ENCODE results near the gene MYRFL.
"Not testable (repeated sequence)": the region's sequence is repeated elsewhere in the genome, so short reads cannot be mapped to it uniquely, and the experiment has no call there.

The MYRFL gene

DNA sequence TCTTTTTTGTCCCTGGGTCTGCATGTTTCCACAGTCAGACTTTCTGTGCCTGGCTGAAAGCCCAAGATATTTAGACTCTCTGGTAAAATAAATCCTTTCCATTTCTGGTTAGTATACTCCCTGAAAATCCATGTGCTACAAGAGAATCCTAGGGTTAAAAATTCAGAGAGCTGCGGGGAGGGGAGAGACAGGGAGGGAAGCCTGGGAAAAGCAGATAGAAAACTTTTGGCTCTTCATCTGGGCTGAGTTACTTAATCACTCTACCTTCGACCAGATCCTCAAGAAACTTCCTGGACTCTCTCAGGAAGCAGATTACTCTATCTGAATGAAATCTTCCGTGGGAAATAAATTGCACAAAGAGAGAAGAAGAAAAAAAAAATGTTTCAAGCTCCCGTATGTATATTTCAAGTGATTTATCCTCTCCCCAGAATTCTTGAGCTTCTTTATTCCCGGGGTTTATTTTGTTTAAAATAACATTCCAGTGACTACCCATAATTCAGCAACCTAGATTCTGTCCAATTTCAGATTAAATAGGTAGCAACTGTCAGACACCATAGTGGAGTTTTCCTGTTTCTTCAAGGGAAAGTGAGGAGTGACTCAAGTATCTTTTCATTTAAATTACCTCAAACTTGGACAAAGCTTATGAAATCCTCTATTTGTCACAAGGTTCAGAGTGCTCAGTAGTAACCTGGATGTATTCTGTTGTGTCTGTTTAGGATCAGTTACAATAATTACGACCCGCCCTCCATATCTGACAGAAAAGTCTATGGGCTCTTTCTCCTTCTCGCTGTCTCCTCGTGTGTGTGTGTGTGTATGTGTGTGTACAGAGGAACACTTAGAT, 163.7 kb downstream of the MYRFL start:
- Histone ChIP-seq H2AFZ (ENCODE audit: low read depth, low read length) (no peak overlapping the region), H3K9me3 (ENCODE audit: insufficient read depth, low read length, severe bottlenecking) (no peaks in the 10 kb centered on the region), H3K4me3 (ENCODE audit: low read depth in 1 of 2, low read length in 2 of 2) (no peak overlapping the region), H4K20me1 (ENCODE audit: insufficient read depth, low read length) (no peaks in the 10 kb centered on the region), H3K4me2 (ENCODE audit: insufficient read depth, low read length) (no peak overlapping the region), H3K36me3 (ENCODE audit: insufficient read depth, low read length) (no peaks in the 10 kb centered on the region), H3K79me2 (ENCODE audit: insufficient read depth, low read length) (no peaks in the 10 kb centered on the region), H3K9ac (ENCODE audit: low read depth, low read length) (no peak overlapping the region), H3K27ac (ENCODE audit: low read length) (no peak overlapping the region), H3K27me3 (ENCODE audit: insufficient read depth, low read length, poor library complexity) (peaks cover 2% of the 10 kb centered on the region), H3K4me1 (ENCODE audit: insufficient read depth, low read length) (no peaks in the 10 kb centered on the region)
- ATAC-seq (ENCODE audit: insufficient read depth, low read depth) (no peak), DNase-seq (no peak)
- no peak for TF ChIP-seq EZH2 (IDR thresholded peaks at IDR 0.05; ENCODE audit: borderline replicate concordance, low read depth, low read length, severe bottlenecking)
- TF ChIP-seq, protein P1, sequence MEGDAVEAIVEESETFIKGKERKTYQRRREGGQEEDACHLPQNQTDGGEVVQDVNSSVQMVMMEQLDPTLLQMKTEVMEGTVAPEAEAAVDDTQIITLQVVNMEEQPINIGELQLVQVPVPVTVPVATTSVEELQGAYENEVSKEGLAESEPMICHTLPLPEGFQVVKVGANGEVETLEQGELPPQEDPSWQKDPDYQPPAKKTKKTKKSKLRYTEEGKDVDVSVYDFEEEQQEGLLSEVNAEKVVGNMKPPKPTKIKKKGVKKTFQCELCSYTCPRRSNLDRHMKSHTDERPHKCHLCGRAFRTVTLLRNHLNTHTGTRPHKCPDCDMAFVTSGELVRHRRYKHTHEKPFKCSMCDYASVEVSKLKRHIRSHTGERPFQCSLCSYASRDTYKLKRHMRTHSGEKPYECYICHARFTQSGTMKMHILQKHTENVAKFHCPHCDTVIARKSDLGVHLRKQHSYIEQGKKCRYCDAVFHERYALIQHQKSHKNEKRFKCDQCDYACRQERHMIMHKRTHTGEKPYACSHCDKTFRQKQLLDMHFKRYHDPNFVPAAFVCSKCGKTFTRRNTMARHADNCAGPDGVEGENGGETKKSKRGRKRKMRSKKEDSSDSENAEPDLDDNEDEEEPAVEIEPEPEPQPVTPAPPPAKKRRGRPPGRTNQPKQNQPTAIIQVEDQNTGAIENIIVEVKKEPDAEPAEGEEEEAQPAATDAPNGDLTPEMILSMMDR (IDR thresholded peaks at IDR 0.05; ENCODE audit: borderline replicate concordance, extremely low read depth, low read length, poor library complexity, severe bottlenecking) = no peak

DNA sequence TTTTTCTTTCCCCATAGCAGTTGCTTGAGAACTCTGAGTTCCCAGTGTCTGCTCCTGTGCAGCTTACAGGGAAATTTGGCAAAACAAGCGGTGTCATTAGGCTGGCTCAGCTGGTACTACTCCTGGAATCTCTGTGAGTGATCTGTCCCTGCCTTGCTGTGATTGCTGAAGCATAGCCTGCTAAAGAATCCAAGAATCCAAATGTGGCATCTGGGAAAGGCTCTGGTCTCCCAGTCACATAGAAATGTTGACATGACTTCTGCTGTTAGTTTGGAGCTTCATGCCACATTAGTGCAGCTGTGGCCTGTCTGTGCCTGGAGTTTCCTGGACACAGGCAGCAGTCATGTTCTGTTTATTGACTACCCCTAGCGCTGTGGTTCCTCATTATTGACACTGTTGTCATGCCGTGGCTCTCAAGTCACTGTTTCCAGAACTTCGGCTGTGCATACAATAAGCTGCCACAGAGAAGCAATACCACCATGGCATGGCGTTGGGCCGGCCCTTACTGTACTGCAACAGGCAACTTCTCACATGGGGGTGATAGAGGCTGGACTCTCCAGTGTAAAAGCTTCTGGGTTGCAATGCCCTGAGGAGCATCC, 166.8 kb downstream of the MYRFL start:
- TF ChIP-seq EZH2 (IDR thresholded peaks at IDR 0.05; ENCODE audit: borderline replicate concordance, low read depth, low read length, severe bottlenecking) = no peak
- TF ChIP-seq, protein P1 (IDR thresholded peaks at IDR 0.05; ENCODE audit: borderline replicate concordance, extremely low read depth, low read length, poor library complexity, severe bottlenecking) = no peak
- no peak for DNase-seq
- Histone ChIP-seq H3K4me1 (ENCODE audit: insufficient read depth, low read length) (no peaks in the 10 kb centered on the region), H2AFZ (ENCODE audit: low read depth, low read length) (no peak overlapping the region), H3K36me3 (ENCODE audit: insufficient read depth, low read length) (no peaks in the 10 kb centered on the region), H3K27ac (ENCODE audit: low read length) (no peak overlapping the region), H3K9me3 (ENCODE audit: insufficient read depth, low read length, severe bottlenecking) (no peaks in the 10 kb centered on the region), H3K79me2 (ENCODE audit: insufficient read depth, low read length) (no peaks in the 10 kb centered on the region), H3K27me3 (ENCODE audit: insufficient read depth, low read length, poor library complexity) (peaks cover 2% of the 10 kb centered on the region), H3K4me2 (ENCODE audit: insufficient read depth, low read length) (no peak overlapping the region), H4K20me1 (ENCODE audit: insufficient read depth, low read length) (no peaks in the 10 kb centered on the region), H3K4me3 (ENCODE audit: low read depth in 1 of 2, low read length in 2 of 2) (no peak overlapping the region), H3K9ac (ENCODE audit: low read depth, low read length) (no peak overlapping the region)
- no peak for ATAC-seq (ENCODE audit: insufficient read depth, low read depth)

DNA sequence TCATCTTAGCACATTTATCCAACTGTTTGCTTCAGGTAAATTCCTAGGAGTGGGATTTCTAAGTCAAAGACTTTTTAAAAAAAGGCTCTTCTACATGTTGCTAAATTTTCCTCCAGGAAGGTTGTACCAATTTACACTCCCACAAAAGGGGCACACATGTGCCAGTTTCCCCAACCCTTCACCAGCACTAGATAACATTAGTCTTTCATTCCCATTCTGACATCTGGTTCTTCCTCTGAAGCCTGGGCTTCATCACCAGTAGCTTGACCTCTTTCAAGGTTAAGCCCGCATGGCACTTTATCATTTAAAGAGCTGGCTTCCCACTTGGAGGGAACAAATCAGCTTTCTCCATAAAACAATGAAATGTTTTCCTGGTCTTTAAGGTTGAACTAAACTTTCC, 168.4 kb downstream of the MYRFL start:
- TF ChIP-seq, protein P1 (IDR thresholded peaks at IDR 0.05; ENCODE audit: borderline replicate concordance, extremely low read depth, low read length, poor library complexity, severe bottlenecking) = no peak
- TF ChIP-seq EZH2 (IDR thresholded peaks at IDR 0.05; ENCODE audit: borderline replicate concordance, low read depth, low read length, severe bottlenecking) = no peak
- no peaks in the 10 kb centered on the region for H3K4me1 ChIP-seq (ENCODE audit: insufficient read depth, low read length)
- no peaks in the 10 kb centered on the region for H3K36me3 ChIP-seq (ENCODE audit: insufficient read depth, low read length)
- H3K79me2 ChIP-seq (ENCODE audit: insufficient read depth, low read length) = no peaks in the 10 kb centered on the region
- H3K4me2 ChIP-seq (ENCODE audit: insufficient read depth, low read length) = no peak overlapping the region
- no peak overlapping the region for H3K27ac ChIP-seq (ENCODE audit: low read length)
- no peak overlapping the region for H3K4me3 ChIP-seq (ENCODE audit: low read depth in 1 of 2, low read length in 2 of 2)
- no peaks in the 10 kb centered on the region for H3K27me3 ChIP-seq (ENCODE audit: insufficient read depth, low read length, poor library complexity)
- H4K20me1 ChIP-seq (ENCODE audit: insufficient read depth, low read length) = no peaks in the 10 kb centered on the region
- DNase-seq (no peak), ATAC-seq (ENCODE audit: insufficient read depth, low read depth) (no peak)
- H3K9me3 ChIP-seq (ENCODE audit: insufficient read depth, low read length, severe bottlenecking) = no peaks in the 10 kb centered on the region
- H2AFZ ChIP-seq (ENCODE audit: low read depth, low read length) = no peak overlapping the region
- H3K9ac ChIP-seq (ENCODE audit: low read depth, low read length) = no peak overlapping the region

DNA sequence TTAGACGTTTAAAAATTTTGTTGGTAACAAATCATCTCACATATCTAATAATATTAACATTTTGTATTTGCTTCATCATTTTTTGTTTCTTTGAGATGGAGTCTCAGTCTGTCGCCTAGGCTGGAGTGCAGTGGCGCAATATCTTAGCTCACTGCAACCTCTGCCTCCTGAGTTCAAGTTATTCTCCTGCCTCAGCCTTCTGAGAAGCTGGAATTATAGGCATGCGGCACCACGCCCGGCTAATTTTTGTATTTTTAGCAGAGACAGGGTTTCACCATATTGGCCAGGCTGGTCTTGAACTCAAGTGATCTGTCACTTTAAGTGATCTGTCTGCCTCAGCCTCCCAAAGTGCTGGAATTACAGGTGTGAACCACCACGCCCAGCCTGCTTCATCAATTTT, 169.1 kb downstream of the MYRFL start:
- not testable (repeated sequence) for H3K27me3 ChIP-seq (ENCODE audit: insufficient read depth, low read length, poor library complexity); H3K79me2 ChIP-seq (ENCODE audit: insufficient read depth, low read length); DNase-seq; H3K36me3 ChIP-seq (ENCODE audit: insufficient read depth, low read length); H3K4me3 ChIP-seq (ENCODE audit: low read depth in 1 of 2, low read length in 2 of 2); ATAC-seq (ENCODE audit: insufficient read depth, low read depth); H3K9ac ChIP-seq (ENCODE audit: low read depth, low read length); H3K9me3 ChIP-seq (ENCODE audit: insufficient read depth, low read length, severe bottlenecking); H2AFZ ChIP-seq (ENCODE audit: low read depth, low read length); H3K27ac ChIP-seq (ENCODE audit: low read length); H3K4me1 ChIP-seq (ENCODE audit: insufficient read depth, low read length); H4K20me1 ChIP-seq (ENCODE audit: insufficient read depth, low read length); H3K4me2 ChIP-seq (ENCODE audit: insufficient read depth, low read length)

All from DND-41 (cell line).